ENCODE results near the gene OR8B4. TPM values are rescaled to one million over a fixed set of nuclear protein-coding genes. Genes with fewer than 3 reads are reported as not detected.

OR8B4 gene
- total and polyA plus RNA-seq, 9 donors, result not detected

GRCh38 chr11:124434699-124435098, 10.0 kb upstream of the OR8B4 start:
- intact Hi-C loops (cut with DNase I), result no loop called here
- WGBS, 3 donors, result 71 to 91% (median 73%) methylated on average over 2 of the region's 2 CpGs

GRCh38 chr11:124429599-124429998, 4.9 kb upstream of the OR8B4 start:
- no peak for TF ChIP-seq EP300 (IDR thresholded peaks at IDR 0.05)
- TF ChIP-seq, protein P1, sequence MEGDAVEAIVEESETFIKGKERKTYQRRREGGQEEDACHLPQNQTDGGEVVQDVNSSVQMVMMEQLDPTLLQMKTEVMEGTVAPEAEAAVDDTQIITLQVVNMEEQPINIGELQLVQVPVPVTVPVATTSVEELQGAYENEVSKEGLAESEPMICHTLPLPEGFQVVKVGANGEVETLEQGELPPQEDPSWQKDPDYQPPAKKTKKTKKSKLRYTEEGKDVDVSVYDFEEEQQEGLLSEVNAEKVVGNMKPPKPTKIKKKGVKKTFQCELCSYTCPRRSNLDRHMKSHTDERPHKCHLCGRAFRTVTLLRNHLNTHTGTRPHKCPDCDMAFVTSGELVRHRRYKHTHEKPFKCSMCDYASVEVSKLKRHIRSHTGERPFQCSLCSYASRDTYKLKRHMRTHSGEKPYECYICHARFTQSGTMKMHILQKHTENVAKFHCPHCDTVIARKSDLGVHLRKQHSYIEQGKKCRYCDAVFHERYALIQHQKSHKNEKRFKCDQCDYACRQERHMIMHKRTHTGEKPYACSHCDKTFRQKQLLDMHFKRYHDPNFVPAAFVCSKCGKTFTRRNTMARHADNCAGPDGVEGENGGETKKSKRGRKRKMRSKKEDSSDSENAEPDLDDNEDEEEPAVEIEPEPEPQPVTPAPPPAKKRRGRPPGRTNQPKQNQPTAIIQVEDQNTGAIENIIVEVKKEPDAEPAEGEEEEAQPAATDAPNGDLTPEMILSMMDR (IDR thresholded peaks at IDR 0.05), result no peak
- TF ChIP-seq POLR2A (IDR thresholded peaks at IDR 0.05), result no peak
- no peaks in the 10 kb centered on the region for H3K27me3 ChIP-seq
- no peak overlapping the region for H3K4me3 ChIP-seq
- H3K27ac ChIP-seq, result no peak overlapping the region
- DNase-seq, result no peak
- no peaks in the 10 kb centered on the region for H3K4me1 ChIP-seq (ENCODE audit: insufficient read depth)
- intact Hi-C loops (cut with DNase I), result no loop called here
- WGBS, 3 donors, result 68 to 78% (median 68%) methylated on average over 2 of the region's 2 CpGs
- no peaks in the 10 kb centered on the region for H3K36me3 ChIP-seq
- H3K9me3 ChIP-seq, result no peaks in the 10 kb centered on the region

More at GRCh38 chr11:124434699-124435098, 10.0 kb upstream of the OR8B4 start:
- Histone ChIP-seq H3K9me3 (no peaks in the 10 kb centered on the region), H3K36me3 (no peaks in the 10 kb centered on the region), H3K4me1 (ENCODE audit: insufficient read depth) (no peaks in the 10 kb centered on the region), H3K27ac (no peak overlapping the region), H3K4me3 (no peak overlapping the region), H3K27me3 (no peaks in the 10 kb centered on the region)
- DNase-seq, result no peak
- TF ChIP-seq POLR2A (IDR thresholded peaks at IDR 0.05) (no peak), EP300 (IDR thresholded peaks at IDR 0.05) (no peak)
- TF ChIP-seq, protein P1 (IDR thresholded peaks at IDR 0.05), result no peak

GRCh38 chr11:124421043-124421442, 3.6 kb downstream of the OR8B4 start:
- Histone ChIP-seq H3K36me3 (no peaks in the 10 kb centered on the region), H3K27me3 (no peaks in the 10 kb centered on the region), H3K4me3 (no peak overlapping the region), H3K4me1 (ENCODE audit: insufficient read depth) (no peaks in the 10 kb centered on the region), H3K9me3 (no peaks in the 10 kb centered on the region), H3K27ac (no peak overlapping the region)
- 67 to 82% (median 70%) methylated on average over 4 of the region's 4 CpGs for WGBS, 3 donors
- DNase-seq, result no peak
- TF ChIP-seq, protein P1 (IDR thresholded peaks at IDR 0.05), result no peak
- TF ChIP-seq POLR2A (IDR thresholded peaks at IDR 0.05), result no peak
- TF ChIP-seq EP300 (IDR thresholded peaks at IDR 0.05), result no peak
- intact Hi-C loops (cut with DNase I), result no loop called here

GRCh38 chr11:124415356-124415923, 9.2 kb downstream of the OR8B4 start:
- TF ChIP-seq, protein P1 (IDR thresholded peaks at IDR 0.05), result no peak
- TF ChIP-seq EP300 (IDR thresholded peaks at IDR 0.05), result no peak
- no peak for TF ChIP-seq POLR2A (IDR thresholded peaks at IDR 0.05)
- Histone ChIP-seq H3K9me3 (no peaks in the 10 kb centered on the region), H3K27me3 (no peaks in the 10 kb centered on the region), H3K4me3 (no peak overlapping the region), H3K27ac (no peak overlapping the region), H3K4me1 (ENCODE audit: insufficient read depth) (no peaks in the 10 kb centered on the region), H3K36me3 (no peaks in the 10 kb centered on the region)
- no peak for DNase-seq
- intact Hi-C loops (cut with DNase I), result no loop called here
- 11 to 15% (median 13%) methylated on average over 5 of the region's 5 CpGs for WGBS, 3 donors

Measured in ovary (tissue), 9 donors.